Renal cortical epithelial cell (primary cell): ENCODE measurements around the gene DHX8. TPM values are rescaled to one million over a fixed set of nuclear protein-coding genes. Genes with fewer than 3 reads are reported as not detected.
"Not testable (repeated sequence)": the region's sequence is repeated elsewhere in the genome, so short reads cannot be mapped to it uniquely, and the experiment has no call there.

Experiments used
- DNase-seq: peaks from one replicate; pipeline ENCODE4 v3.0.0-alpha.2; 2011; ENCODE audit warnings: low read depth
- total RNA-seq: library from RNA; depleted of rRNA; stranded (reverse); fragments of >200 nt; gene quantifications from 2 replicates; pipeline ENCODE4 v1.2.3, GENCODE V29; 2014

Gene DHX8
- 29.3 and 57.4 TPM in 2 replicates for total RNA-seq

- peak; percentile 100 for DNase-seq
Measured at GRCh38 chr17:43483674-43484551, at the start of gene DHX8. Gene DHX8 (plus strand): TSS chr17:43483975. CDS start chr17:43484038, 63 bp downstream.

DNA sequence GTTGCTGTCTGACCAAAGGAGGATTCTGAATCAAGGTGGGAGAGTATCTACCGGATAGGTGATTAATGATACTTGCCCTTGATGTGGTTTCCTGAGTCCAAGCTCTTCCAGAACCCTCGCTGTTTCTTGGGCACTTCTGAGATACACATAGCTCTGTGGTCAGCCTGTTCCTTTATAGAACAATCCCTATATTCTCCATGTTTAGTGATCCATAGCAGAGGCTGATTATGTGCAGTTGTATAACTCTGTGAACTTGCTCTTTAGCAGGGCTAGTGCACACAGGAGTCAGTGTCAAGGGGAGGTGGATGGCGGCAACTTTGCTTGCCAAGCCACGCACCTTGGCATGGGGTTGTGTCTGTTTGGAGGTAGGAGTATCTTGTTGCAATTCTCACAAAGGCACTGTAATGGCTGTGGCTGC lies 48.9 kb upstream of the DHX8 start:
- peak; percentile 99 for DNase-seq

DNA sequence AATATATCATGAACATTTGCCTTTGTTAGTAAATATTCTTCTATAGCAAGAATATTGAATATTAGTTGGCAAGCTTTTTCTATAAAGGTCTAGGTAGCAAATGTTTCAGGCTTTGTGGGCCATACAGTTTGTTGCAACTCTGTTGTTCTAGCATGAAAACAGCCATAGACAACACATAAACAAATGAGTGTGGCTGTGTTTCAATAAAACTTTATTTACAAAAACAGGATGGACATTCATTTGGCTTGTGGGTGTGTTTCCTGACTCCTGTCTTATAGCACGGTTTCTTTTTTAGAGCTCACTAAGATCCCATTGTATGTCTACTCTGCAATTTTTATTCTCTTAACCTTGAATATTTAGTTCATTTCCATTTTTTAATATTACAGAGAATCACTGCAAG lies 46.0 kb upstream of the DHX8 start:
- DNase-seq: no peak

- no peak for DNase-seq
Measured at GRCh38 chr17:43438626-43439025, 45.1 kb upstream of the DHX8 start.

DNA sequence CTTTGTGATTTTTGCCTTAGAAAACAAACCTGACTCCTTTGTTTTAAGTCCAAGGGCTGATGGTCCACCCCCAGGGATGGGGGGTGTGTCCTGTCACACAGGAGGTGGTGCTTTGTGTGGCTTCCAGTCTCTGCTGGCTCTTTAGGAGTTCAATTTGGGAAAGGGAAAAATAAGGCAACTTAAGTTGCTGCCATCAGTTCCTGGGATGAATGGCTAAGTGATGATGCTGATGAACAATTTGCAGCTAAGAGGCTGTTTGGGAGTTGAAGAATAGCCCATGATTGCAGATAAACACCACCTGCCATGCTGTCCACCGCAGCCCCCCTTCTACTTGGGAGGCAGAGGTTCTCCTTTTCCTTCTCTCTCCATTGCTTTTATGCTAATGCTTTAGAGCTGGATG lies 44.7 kb upstream of the DHX8 start:
- DNase-seq: no peak

GRCh38 chr17:43442711-43443110 lies 41.1 kb upstream of the DHX8 start:
- DNase-seq: peak; percentile 66

DNA sequence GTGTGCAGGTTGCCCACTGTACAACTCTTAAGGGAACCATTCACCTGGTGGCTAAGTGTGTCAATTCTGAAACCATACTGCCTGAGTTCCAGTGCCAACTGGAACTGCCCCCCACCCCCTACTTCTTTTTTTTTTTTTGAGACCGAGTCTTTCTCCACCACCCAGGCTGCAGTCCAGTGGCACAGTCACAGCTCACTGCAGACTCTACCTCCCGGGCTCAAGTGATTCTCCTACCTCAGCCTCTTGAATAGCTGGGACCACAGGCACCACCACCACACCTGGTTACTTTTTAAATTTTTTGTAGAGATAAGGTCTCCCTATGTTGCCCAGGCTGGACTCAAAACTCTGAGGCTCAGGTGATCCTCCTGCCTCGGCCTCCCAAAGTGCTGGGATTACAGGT lies 40.4 kb upstream of the DHX8 start:
- no peak for DNase-seq

DNA sequence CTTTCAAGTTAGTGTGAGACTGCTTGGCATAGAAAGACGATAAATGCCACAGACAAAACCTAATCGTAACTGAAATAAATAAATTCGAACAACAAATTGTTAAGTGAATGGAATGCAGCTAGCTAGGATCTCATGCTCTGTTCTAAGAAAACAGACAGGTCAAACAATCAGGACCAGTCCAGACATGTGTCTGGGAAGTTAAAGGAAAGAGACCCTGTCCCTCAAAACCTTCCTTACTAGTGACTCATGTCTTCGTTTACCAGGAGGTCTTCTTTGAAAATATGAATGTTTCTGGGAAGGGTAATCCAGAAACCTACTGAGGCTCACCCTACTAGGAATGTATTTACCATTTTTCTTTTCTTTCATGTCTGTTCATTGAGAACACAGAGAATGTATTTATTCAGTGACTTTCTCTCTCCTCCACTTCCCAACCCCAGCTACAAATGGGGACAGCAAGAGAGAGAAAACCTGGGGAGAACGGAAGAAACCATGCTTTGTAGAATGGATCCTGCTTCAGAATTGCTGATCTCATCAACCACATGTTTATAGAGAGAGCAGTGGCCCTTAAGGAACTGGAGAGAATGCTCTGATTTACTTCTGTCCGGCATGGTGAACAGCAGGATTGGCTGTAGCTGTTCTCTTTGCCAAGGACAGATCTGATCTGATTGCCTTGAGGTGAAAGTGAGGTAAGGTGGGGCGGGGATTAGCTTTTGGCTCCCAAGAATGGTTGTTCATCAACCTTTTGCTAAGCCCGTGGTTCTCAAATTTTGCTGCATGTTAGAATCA lies 39.4 kb upstream of the DHX8 start:
- peak; percentile 84 for DNase-seq

DNA sequence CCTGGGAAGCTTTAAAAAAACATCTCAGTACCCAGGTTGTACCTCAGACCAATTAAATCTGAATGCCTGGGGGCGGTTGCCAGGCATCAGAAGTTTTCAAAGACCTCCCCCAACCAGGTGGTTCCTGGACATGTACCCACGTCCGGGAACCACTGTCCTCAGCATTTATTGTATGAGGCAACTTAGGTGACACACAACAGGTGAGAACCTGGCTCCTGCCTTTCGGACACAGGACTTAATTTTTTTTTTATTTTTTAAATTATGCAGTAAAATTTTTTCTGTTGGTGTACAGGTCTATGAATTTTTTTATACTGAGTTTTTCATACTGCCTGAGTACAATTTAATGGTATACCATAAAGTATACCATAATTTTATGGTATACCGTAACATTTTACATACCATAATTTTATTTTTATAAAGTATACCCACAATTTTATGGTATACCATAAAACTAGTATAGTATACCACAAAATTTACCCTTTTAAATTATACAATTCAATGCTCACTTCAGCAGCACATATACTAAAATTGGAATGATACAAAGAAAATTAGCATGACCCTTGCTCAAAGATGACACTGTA lies 38.7 kb upstream of the DHX8 start:
- DNase-seq: no peak

DNA sequence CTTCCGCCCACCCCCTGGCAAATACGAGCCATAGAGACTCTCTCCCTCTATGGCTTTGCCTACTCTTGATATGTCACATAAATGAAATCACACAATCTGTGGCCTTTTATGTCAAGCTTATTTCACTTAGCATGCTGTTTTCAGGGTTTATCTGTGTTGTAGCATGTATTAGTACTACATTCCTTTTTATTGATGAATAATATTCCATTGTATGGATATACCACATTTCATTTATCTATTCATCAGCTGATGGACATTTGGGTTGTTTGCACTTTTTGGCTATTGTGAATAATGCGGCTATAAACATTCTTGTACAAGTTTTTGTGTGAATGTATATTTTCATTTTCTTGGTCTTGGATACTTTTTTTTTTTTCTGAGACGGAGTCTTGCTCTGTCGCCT lies 37.0 kb upstream of the DHX8 start:
- no peak for DNase-seq

- DNase-seq: no peak
Measured at GRCh38 chr17:43448720-43449469, 34.9 kb upstream of the DHX8 start.

DNA sequence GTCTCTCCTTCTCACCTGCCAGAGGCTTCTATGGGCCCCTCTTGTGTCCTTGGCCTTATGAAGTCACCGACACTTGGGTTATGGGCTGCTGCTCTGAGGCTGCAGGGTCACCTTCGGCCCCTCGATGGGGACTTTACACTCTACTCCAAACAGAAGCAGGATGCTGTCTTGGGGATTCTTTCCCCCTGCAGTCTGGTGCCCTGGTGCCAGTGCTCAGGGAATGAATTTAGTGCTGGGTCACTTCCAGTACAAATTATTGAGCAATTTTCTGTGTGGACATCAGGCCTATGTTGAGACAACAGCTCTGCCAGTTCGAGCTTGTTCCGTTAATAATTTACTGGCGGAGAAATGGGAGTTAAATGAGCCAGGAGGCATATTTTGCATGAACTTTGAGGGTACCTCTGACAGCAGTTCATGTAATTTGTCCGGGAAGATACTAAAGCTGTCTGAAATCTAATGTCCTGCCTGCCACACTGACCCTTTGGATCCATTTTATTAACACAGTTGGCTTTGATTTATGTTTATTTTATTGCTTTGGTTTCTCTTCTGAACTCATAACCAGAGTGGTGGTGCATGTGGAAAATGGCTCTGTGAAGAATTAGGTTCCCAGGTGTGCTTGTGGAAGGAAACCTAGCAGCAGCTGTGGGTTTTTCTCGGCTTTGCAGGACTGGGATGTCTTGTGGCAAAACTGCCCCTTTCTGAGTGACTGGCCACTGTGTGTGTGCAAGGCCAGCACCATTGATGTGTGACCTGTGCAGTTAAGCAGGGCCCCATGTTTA lies 34.1 kb upstream of the DHX8 start:
- peak; percentile 96 for DNase-seq

DNA sequence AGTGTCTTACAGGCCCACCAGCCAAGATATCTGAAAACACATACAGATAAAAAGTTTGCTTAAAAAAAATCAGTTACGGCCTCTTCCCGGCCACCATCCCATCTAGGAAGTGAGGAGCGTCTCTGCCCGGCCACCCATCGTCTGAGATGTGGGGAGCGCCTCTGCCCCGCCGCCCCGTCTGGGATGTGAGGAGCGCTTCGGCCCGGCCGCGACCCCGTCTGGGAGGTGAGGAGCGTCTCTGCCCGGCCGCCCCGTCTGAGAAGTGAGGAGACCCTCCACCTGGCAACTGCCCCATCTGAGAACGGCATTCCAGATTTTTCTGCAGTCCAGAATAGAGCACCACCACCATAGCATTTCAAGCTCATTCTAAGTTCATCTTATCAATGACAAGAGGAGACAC lies 33.0 kb upstream of the DHX8 start:
- not testable (repeated sequence) for DNase-seq

- not testable (repeated sequence) for DNase-seq
Measured at GRCh38 chr17:43451741-43452140, 32.0 kb upstream of the DHX8 start.

- no peak for DNase-seq
Measured at GRCh38 chr17:43453331-43453812, 30.4 kb upstream of the DHX8 start.

DNA sequence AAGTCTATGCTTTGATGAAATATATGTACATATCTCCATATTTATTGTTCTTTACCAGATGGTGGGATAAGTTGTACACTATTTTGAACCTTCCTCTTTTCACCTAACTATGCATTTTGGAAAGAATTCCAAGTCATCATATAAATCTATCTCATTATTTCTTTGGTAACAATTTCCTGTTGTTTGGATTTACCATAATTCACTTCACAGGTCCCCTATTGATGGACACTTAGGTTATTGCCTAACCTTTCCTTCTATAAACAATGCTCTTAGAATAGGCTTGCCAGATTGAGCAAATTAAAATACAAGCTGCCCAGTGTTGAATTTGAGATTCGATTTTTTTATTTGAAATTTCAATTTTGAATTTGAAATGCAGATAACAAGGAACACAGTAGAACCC lies 28.9 kb upstream of the DHX8 start:
- no peak for DNase-seq

DNA sequence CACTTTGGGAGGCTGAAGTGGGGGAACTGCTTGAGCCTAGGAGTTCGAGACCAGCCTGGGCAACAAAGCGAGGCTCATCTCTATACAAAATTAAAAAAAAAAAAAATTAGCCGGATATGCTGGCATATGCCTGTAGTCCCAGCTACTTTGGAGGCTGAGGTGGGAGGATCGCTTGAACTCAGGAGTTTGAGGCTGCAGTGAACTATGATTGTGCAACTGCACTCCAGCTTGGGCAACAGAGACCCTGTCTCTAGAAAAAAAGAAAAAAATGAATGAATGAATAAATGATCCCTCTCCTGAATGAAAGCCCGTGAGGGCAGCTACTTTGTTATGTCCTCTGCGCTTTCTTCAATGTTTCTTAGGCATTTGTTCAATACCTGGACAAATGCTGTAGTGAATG lies 27.7 kb upstream of the DHX8 start:
- no peak for DNase-seq

DNA sequence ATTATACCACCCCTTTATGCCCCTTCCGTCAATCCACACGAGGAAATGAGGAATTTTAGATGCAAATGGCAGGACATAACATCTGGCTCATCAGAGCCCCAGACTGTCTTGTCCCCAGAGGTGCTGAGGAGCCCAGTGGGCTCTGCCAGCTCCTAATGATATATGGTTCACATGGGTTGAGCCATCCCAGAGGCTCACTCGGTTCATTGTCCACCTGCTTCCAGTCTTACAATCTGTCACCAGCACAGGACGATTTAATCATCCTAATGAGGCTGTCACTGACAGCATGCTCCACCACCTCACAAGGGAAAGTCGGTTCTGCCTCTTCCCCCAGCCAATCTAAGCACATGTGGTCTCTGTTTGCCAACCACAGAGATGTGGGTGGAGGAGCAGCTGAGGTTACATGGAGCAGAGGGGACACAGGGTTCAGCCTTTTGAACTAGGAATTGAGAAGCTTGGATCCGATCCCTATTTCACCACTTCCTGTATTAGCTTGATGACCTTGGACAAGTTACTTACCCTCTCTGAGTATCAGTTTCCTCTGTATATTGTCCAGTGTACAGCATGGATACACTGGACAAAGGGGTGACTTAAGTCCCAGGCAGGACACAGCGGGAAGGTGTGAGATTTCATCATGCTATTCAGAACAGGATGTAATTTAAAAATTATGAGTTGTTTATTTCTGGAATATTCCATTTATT lies 27.0 kb upstream of the DHX8 start:
- peak; percentile 80 for DNase-seq

- DNase-seq: no peak
Measured at GRCh38 chr17:43457362-43457692, 26.4 kb upstream of the DHX8 start.

GRCh38 chr17:43459878-43460277 lies 23.9 kb upstream of the DHX8 start:
- not testable (repeated sequence) for DNase-seq
